ENCODE data around the gene VWDE. TPM values are rescaled to one million over a fixed set of nuclear protein-coding genes. Genes with fewer than 3 reads are reported as not detected.

The VWDE gene
- total and polyA plus RNA-seq, 2 of the 13 experiments (the other 11 are each of a cell fraction or from before 2014, with no cell fraction given), result 0.12 to 0.27 TPM

- ATAC-seq (no peak), DNase-seq (ENCODE audit: low spot score) (no peak), FAIRE-seq (no peak)
- Histone ChIP-seq H3K27ac (ENCODE audit: extremely low read length, insufficient read depth, low read length) (no peak overlapping the region), H3K79me2 (ENCODE audit: insufficient read depth, low read length) (no peaks in the 10 kb centered on the region), H3K4me1 (ENCODE audit: insufficient read depth, low read length) (no peaks in the 10 kb centered on the region), H3K9ac (ENCODE audit: insufficient read depth, low read depth, low read length) (no peak overlapping the region), H3K36me3 (replicated peaks in 1 of 2; ENCODE audit: control insufficient read depth in 1 of 2, insufficient read depth in 2 of 2, low read length in 2 of 2) (no peaks in the 10 kb centered on the region; a peak in 1 of 5 replicates), H3K27me3 (ENCODE audit: control insufficient read depth in 1 of 2, insufficient read depth in 2 of 2, low read length in 2 of 2) (no peaks in the 10 kb centered on the region), H3K4me3 (replicated peaks in 1 of 3; ENCODE audit: insufficient read depth in 1 of 3, low read depth in 2 of 3, low read length in 3 of 3) (no peak overlapping the region), H3K4me2 (ENCODE audit: low read depth, low read length) (no peak overlapping the region), H3K9me3 (ENCODE audit: low read length) (no peaks in the 10 kb centered on the region), H2AFZ (ENCODE audit: low read length) (no peak overlapping the region), H4K20me1 (ENCODE audit: insufficient read depth, low read length) (no peaks in the 10 kb centered on the region)
- BruUV-seq (replicated peaks), result no TSS peak
- in situ Hi-C loops (cut with HindIII; ENCODE audit: extremely low pct_ligation_motif_present, low pct_unique_long_range_greater_than_20kb) (no loop called here), intact Hi-C loops (cut with micrococcal nuclease; ENCODE audit: unreplicated experiment) (no loop called here)
- TF ChIP-seq CENPX (CRISPR knock-in tag; IDR thresholded peaks at IDR 0.05), result no peak
- TF ChIP-seq KDM6A (CRISPR knock-in tag; IDR thresholded peaks at IDR 0.05; ENCODE audit: low read depth), result no peak
- TF ChIP-seq ZNF354B (CRISPR knock-in tag; IDR thresholded peaks at IDR 0.05), result no peak
- TF ChIP-seq CREBL2 (CRISPR knock-in tag; IDR thresholded peaks at IDR 0.05; ENCODE audit: borderline replicate concordance), result no peak
- TF ChIP-seq GTF3A (CRISPR knock-in tag; conservative IDR thresholded peaks at IDR 0.05), result no peak
- TF ChIP-seq NFIC (IDR thresholded peaks at IDR 0.05; ENCODE audit: low read length), result no peak
- no peak for TF ChIP-seq ZKSCAN1 (IDR thresholded peaks at IDR 0.05; ENCODE audit: low read length)
- TF ChIP-seq ARID4A (CRISPR knock-in tag; IDR thresholded peaks at IDR 0.05; ENCODE audit: borderline replicate concordance), result no peak
- TF ChIP-seq ZKSCAN5 (CRISPR knock-in tag; IDR thresholded peaks at IDR 0.05), result no peak
- no peak for TF ChIP-seq EZH2 (conservative IDR thresholded peaks at IDR 0.05; ENCODE audit: low read depth, low read length)
- TF ChIP-seq THAP11 (CRISPR knock-in tag; IDR thresholded peaks at IDR 0.05), result no peak
- TF ChIP-seq STAT6 (CRISPR knock-in tag; IDR thresholded peaks at IDR 0.05; ENCODE audit: borderline replicate concordance), result no peak
- no peak for TF ChIP-seq IRF1 (CRISPR knock-in tag; IDR thresholded peaks at IDR 0.05; ENCODE audit: low read depth)
- TF ChIP-seq SAFB2 (CRISPR knock-in tag; IDR thresholded peaks at IDR 0.05; ENCODE audit: borderline replicate concordance, low read depth), result no peak
- no peak for TF ChIP-seq ZFAT (CRISPR knock-in tag; conservative IDR thresholded peaks at IDR 0.05)
- no CpG with 5 or more reads among the region's 2 CpGs for WGBS (ENCODE audit: low lambda C conversion rate)
- ChIA-PET CTCF (ENCODE audit: low intra/inter-chr PET ratio, low total read pairs) (no interaction called here), POLR2A (no interaction called here)
Measured at GRCh38 chr7:12450615-12451014, 47.0 kb upstream of the VWDE start.

All from HepG2 (cell line).